HepG2 (cell line): Measurements from ENCODE around the gene RBBP8NL. TPM values are rescaled to one million over a fixed set of nuclear protein-coding genes. Genes with fewer than 3 reads are reported as not detected.
A peak's percentile ranks its signal among the peaks of the same experiment; 100 is the strongest.

Experiments
- ASH2L ChIP-seq: fragments of 300-600, 200-600 bp; sonication (generic); IDR thresholded peaks from 2 replicates; pipeline ENCODE4 v1.7.0; 2017; ENCODE audit warnings: low read depth, mild to moderate bottlenecking, moderate library complexity, mixed read lengths, low read length; ENCODE audit not compliant: insufficient read length
- CSRNP1 ChIP-seq: sonication (generic); formaldehyde crosslinking; IDR thresholded peaks from 2 replicates; pipeline ENCODE4 v1.8.1; 2023; ENCODE audit warnings: mild to moderate bottlenecking, missing genetic modification reagents
- MTERF4 ChIP-seq: sonication (generic); formaldehyde crosslinking; IDR thresholded peaks from 2 replicates; pipeline ENCODE4 v1.8.0; 2023; ENCODE audit warnings: mild to moderate bottlenecking, missing genetic modification reagents
- MYNN ChIP-seq: sonication (generic); formaldehyde crosslinking; IDR thresholded peaks from 2 replicates; pipeline ENCODE4 v1.4.0; 2020; ENCODE audit warnings: mild to moderate bottlenecking, low read depth, missing genetic modification reagents
- SMC3 ChIP-seq: IDR thresholded peaks from 2 replicates; pipeline ENCODE4 v1.6.1; 2011; ENCODE audit warnings: low read length, improper control_type of control experiment
- UBTF ChIP-seq: sonication (generic); formaldehyde crosslinking; IDR thresholded peaks from 2 replicates; pipeline ENCODE4 v1.4.0; 2020; ENCODE audit warnings: mild to moderate bottlenecking, missing genetic modification reagents
- ZBTB43 ChIP-seq: sonication (generic); formaldehyde crosslinking; conservative IDR thresholded peaks from 2 replicates; pipeline ENCODE4 v1.4.0; 2020; ENCODE audit warnings: missing genetic modification reagents
- ZHX2 ChIP-seq, 2 experiments: sonication (generic) in 1 of 2; formaldehyde crosslinking in 1 of 2; IDR thresholded peaks; 2 replicates each; pipeline versions ENCODE4 v1.6.1 to v1.9.0; 2014 to 2022; ENCODE audit warnings: antibody characterized with exemption in 1 of 2, borderline replicate concordance in 1 of 2, inconsistent platforms in 1 of 2, low read depth in 1 of 2, missing genetic modification reagents in 1 of 2
- ZNF550 ChIP-seq: sonication (generic); formaldehyde crosslinking; IDR thresholded peaks from 2 replicates; pipeline ENCODE4 v1.4.0; 2020; ENCODE audit warnings: mild to moderate bottlenecking, missing genetic modification reagents, borderline replicate concordance
- ZNF597 ChIP-seq: sonication (generic); formaldehyde crosslinking; IDR thresholded peaks from 2 replicates; pipeline ENCODE4 v1.5.0; 2020; ENCODE audit warnings: missing genetic modification reagents
- ZNF800 ChIP-seq: sonication (generic); formaldehyde crosslinking; IDR thresholded peaks from 2 replicates; pipeline ENCODE4 v1.4.0; 2020; ENCODE audit warnings: missing genetic modification reagents
- polyA plus RNA-seq, 8 experiments: library from polyadenylated mRNA; depleted of rRNA in 3 of 8; stranded (reverse) in 7 of 8; unstranded in 1 of 8; fragments of >200 nt; fragmentation: Illumina TruSeq in 4 of 8; extraction: Trizol in 4 of 8; gene quantifications; 2 replicates each; pipeline versions ENCODE4 v1.2.1 to v1.2.3, GENCODE V29; 2011 to 2016; ENCODE audit warnings: low read depth in 4 of 8, missing spikeins in 1 of 8, mixed read lengths in 1 of 8; ENCODE audit not compliant: insufficient read depth in 1 of 8
- total RNA-seq, 5 experiments: library from RNA; depleted of rRNA; stranded (reverse); fragments of >200 nt; fragmentation: Illumina TruSeq; extraction: Trizol; gene quantifications; 2 replicates each; pipeline ENCODE4 v1.2.3, GENCODE V29; 2016; ENCODE audit warnings: low read depth in 1 of 5

Gene RBBP8NL
- total and polyA plus RNA-seq, 2 of the 13 experiments (the other 11 are each of a cell fraction or from before 2014, with no cell fraction given) = 0.69 to 0.86 TPM

GRCh38 chr20:62368392-62368975, 58.9 kb downstream of the RBBP8NL start (continued):
- TF ChIP-seq MTERF4 (CRISPR knock-in tag) (no peak; the same call in 1 of the 2 replicates), ASH2L (peak; percentile 84), MYNN (CRISPR knock-in tag) (no peak; the same call in 1 of the 2 replicates), ZNF597 (CRISPR knock-in tag) (no peak), ZHX2 (IDR thresholded peaks at IDR 0.05; ENCODE audit: low read depth) (no peak), ZHX2 (CRISPR knock-in tag; IDR thresholded peaks at IDR 0.05; ENCODE audit: borderline replicate concordance) (no peak), ZBTB43 (0 out of 2 replicates have a peak, but pooled peaks have one; percentile 42), CSRNP1 (CRISPR knock-in tag) (peak; percentile 82), ZNF550 (CRISPR knock-in tag) (0 out of 2 replicates have a peak, but pooled peaks have one; percentile 13), ZNF800 (CRISPR knock-in tag) (no peak), UBTF (CRISPR knock-in tag) (peak; percentile 42), SMC3 (no peak)
